GM19395 (cell line): ENCODE data around the gene CEACAM19.

ENCODE experiments used
- ATAC-seq: cut with Tn5 transposase; IDR thresholded peaks from one replicate; pipeline ENCODE4 v1.9.1; 2021; ENCODE audit warnings: mild to moderate bottlenecking, moderate library complexity; ENCODE audit not compliant: unreplicated experiment

The CEACAM19 gene

DNA sequence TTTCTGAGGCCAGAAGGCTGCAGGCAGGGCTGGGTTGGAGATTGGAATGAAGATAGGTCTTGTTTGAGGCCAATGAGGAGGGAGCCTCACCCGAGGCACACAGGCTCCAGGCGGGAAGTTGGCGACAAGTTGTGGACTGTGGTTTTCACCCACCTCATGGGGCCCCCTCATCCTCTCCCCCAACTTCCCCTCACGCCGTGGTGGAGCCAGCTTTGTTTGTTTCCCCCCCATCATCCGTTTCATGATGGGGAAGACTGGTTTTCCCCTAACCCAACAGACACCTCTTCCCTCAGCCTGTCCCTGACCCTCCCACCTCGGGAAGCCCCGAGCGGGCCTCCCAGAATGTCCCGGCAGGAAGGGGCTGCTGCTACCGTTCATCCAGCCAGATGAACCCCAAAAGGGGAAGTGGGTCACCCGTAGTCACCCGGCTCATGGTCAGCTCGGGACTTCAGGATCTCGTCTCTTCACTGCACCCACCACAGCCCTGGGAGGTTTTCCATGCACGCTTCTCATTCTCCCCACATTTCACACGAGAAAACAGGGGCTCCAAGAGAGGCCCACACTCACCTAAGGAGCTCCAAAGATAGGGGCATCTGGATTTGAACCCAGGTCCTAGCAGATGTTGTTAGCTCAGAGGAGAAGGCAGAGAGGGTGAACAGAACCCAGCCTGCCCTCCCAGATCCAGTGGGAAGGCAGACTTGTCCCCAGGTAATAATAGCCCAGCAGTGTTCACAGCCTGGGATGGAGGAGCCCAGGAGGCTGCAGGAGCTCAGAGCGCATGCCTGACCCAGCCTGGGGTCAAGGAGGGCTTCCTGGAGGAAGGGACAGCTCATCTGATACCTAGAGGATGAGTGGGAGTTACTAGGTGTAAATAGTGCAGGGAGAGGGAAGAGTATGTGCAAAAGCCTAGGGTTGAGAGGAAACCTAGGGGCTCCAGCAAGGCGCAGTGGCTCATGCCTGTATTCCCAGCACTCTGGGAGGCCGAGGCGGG, 51.1 kb downstream of the CEACAM19 start:
- ATAC-seq = no peak

DNA sequence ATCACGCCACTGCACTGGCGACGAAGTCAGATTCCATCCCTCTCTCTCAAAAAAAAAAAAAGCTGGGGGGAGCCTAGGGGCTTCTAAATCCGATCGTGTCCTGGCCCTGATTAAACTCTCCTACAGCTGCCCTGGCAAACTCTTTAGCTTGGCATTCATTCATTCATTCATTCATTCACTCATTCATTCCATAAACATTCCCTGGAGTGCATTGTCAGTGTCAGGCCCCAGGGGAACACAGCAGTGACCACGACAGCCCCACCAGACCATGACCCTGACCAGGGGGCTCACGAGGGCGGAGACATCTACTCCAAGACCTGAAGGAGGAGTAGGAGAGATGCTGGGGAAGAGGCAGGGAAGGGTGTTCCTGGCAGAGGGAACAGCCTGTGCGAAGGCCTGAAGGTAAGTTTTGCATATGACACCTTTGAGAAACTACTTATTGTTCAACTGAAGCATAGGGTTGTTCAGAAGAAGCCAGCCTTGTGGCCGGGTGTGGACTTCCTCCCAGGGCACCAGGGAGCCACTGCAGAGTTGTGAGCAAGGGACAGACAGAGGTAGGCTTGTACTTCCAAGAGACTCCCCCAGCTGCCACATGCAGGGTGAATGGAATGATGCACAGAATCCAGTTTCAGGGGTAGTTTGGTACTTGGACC, 52.1 kb downstream of the CEACAM19 start:
- peak; percentile 39 for ATAC-seq

DNA sequence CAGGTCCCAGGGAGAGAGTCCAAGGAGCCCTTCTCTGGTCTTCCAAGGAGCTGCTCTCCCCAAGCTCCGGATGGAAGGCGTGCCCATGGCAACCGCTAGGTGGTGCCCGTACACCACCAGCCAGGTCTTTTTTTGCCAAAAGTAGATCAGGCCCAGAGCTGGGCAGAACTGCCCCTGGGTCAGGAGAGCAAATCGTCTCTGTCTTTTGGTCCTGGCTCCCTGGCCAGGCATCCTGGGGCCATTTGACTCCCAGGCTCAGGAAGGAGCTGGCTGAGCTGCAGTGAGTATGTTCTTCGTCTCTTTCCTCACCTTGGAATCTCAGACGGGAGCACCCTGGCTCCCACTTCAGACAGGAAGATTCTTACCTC, 52.7 kb downstream of the CEACAM19 start:
- peak; percentile 71 for ATAC-seq

DNA sequence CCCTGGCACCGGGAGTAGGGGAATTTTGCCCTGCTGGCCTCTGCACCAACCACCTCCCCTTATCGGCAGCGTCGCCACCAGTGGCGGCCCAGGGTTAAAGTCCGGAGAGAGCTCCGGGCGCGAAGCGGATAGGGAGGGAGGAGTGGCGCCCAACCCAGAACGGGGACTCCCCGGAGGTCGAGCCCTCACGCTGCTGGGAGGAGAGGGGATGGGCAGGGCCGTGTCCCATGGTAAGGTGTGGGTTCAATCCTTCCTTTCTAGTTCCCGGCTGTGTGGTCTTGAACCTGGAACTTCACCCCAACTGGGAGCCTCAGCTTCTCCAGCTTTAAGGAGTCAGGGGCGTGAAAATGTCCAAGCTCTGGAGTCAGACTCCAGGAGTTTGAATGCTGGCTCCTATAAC, 54.0 kb downstream of the CEACAM19 start:
- ATAC-seq = no peak

DNA sequence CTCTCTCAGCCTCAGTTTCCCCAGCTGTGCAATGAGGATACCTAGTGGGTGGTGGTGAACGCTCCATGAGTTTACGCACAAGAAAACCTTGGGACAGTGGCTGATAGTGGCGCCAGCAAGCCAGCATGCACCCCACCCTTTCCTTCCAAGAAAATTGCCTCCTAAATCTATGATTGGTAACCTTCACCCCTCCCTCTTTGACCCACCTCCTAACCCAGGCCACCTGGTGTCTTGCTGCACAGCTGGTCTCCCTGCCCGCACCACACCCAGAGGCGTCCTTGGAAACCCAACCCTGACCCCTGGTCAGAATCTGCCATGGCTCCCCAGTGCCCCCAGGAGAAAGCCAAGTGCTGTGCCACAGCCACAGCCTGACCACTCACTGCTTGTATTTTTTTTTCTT, 54.4 kb downstream of the CEACAM19 start:
- no peak for ATAC-seq

DNA sequence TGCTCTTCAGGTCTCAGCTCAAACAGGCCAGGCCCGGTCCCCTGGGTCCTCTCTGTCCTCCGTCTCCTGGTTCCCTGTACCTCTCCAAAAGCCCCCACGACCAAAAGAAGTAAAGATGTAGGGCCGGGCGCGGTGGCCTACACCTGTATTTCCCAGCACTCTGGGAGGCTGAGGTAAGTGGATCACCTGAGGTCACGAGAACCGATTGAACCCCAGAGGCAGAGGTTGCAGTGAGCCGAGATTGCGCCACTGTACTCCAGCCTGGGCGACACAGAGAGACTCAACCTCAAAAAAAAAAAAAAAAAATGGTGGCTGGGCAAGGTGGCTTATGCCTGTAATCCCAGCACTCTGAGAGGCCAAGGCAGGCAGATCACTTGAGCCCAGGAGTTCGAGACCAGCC, 55.2 kb downstream of the CEACAM19 start:
- no peak for ATAC-seq

DNA sequence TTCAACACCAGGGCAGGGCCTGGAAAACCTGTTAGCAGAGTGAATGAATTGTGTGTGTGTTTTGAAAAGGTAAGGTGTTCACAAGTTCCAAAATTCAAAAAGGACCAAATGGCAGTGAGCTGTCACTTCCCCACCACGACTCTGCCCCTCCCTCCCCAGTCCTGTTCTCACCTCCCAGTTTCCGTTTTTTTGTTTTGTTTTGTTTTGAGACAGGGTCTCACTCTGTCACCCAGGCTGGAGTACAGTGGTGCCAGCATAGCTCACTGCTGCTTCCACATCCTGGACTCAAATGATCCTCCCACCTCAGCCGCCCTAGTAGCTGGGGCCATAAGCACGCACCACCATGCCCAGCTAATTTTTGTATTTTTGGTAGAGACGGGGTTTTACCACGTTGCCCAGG, 56.9 kb downstream of the CEACAM19 start:
- ATAC-seq = no peak

DNA sequence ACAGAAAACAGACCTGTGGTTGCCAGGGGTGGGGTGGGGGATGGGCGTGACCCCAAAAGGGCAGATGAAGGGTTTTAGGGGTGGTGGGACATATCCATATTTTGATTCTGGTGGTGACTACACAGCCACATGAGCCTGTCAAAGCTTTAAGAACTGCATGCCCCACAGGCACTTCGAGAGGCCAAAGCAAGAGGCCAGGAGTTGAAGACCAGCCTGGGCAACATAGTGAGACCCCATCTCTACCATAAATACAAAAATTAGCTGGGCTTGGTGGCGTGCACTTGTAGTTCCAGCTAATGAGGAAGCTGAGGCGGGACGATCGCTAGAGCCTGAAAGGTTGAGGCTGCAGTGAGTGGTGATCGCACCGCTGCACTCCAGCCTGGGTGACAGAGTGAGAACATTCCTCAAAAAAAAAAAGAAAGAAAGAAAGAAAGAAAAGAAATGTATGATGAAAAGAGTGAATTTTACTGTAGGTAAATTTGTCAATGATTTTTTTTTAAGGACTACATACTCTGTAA, 58.3 kb downstream of the CEACAM19 start:
- no peak for ATAC-seq

DNA sequence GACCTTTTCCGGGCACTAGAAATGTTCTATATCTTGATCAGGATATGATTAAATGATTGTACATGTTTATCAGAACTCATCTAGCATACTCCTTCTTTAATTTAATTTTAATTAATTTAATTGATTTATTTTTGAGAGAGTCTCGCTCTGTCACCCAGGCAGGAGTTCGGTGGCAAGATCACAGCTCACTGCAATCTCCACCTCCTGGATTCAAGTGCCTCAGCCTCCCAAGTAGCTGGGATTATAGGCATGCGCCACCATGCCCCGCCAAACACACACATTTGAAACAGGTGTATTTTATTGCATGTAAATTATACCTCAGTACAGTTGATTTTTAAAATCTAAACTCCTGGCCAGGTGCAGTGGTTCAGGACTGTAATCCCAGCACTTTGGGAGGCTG, 59.8 kb downstream of the CEACAM19 start:
- no peak for ATAC-seq

DNA sequence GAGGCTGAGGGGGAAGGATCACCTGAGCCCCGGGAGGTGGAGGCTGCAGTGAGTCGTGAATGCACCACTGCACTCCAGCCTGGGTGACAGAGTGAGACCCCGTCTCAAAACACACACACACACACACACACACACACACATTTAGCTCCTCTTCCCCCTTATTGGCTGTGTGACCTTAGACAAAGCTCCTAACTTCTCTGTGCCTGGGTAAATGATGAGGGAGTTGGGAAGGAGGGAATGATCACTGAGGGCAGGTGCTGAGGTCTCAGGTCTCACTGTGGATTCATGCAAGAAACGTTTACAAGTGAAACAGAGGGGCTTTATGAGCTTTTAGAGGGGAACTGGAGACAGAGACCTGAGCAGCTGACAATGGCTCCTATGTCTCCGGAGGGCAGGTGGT, 60.3 kb downstream of the CEACAM19 start:
- ATAC-seq = no peak

DNA sequence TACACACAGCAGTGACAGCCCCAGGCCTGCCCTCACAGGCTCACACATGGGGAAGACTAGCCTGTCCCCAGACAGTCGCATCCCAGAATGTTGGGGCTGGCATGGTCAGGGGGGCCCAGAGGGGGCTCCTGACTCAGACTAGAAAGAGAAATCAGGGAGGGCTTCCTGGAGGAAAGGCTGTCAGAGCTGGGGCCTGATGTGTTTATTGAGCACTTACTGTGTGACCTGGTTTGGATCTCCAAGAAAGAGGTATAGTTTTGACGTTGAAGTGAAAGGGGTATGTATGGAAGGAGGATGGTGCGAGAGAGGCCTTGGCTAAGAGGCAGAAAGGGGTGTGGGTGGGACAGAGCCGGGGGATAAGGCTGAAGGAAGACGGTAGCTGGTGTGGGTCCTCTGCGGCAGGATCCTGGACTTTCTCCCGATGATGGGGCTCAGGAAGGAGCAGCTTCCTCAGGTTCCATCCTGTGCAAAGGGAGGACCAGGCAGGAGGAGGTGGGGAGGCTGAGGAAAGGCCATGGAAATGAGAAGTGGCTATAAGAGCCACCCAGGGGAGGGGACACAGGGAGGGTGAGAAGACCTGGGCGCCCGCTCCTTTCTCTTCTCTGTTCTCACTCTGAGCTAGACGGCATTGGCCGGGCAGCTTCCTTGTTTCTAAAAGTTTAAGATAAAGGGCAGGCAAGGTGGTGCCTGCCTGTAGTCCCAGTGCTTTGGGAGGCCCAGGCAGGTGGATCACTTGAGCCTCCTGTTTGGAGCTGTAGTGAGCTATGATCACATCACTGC, 61.1 kb downstream of the CEACAM19 start:
- ATAC-seq = no peak
